Measurements from ENCODE around the gene SNX20.

The SNX20 gene

GRCh38 chr16:50634947-50635346, 46.2 kb downstream of the SNX20 start:
- DNase-seq (ENCODE audit: low spot score): no peak

GRCh38 chr16:50634090-50634489, 47.0 kb downstream of the SNX20 start:
- DNase-seq (ENCODE audit: low spot score): no peak

- DNase-seq (ENCODE audit: low spot score): no peak
Observed at GRCh38 chr16:50632927-50633800, 47.9 kb downstream of the SNX20 start.

- no peak for DNase-seq (ENCODE audit: low spot score)
Observed at GRCh38 chr16:50631985-50632576, 49.0 kb downstream of the SNX20 start.

GRCh38 chr16:50631249-50631984, 49.7 kb downstream of the SNX20 start:
- no peak for DNase-seq (ENCODE audit: low spot score)

- no peak for DNase-seq (ENCODE audit: low spot score)
Observed at GRCh38 chr16:50630394-50631020, 50.6 kb downstream of the SNX20 start.

- no peak for DNase-seq (ENCODE audit: low spot score)
Observed at GRCh38 chr16:50629334-50629733, 51.8 kb downstream of the SNX20 start.

- DNase-seq (ENCODE audit: low spot score): no peak
Observed at GRCh38 chr16:50628156-50628802, 52.8 kb downstream of the SNX20 start.

GRCh38 chr16:50627419-50627818, 53.7 kb downstream of the SNX20 start:
- no peak for DNase-seq (ENCODE audit: low spot score)

GRCh38 chr16:50626868-50627267, 54.2 kb downstream of the SNX20 start:
- no peak for DNase-seq (ENCODE audit: low spot score)

GRCh38 chr16:50625374-50625773, 55.7 kb downstream of the SNX20 start:
- no peak for DNase-seq (ENCODE audit: low spot score)

- no peak for DNase-seq (ENCODE audit: low spot score)
Observed at GRCh38 chr16:50624449-50624970, 56.6 kb downstream of the SNX20 start.

- no peak for DNase-seq (ENCODE audit: low spot score)
Observed at GRCh38 chr16:50622643-50623369, 58.3 kb downstream of the SNX20 start.

- no peak for DNase-seq (ENCODE audit: low spot score)
Observed at GRCh38 chr16:50622029-50622428, 59.1 kb downstream of the SNX20 start.
